Dendritic cell treated with granulocyte-macrophage colony-stimulating factor and Interleukin-4, amounts not matched to agents 40 ng/mL and 50 ng/mL, for 4 days (primary cell): ENCODE data around the gene TPST1.
"Not testable (repeated sequence)": the region's sequence is repeated elsewhere in the genome, so short reads cannot be mapped to it uniquely, and the experiment has no call there.

ENCODE experiments used
- H3K27ac Mint-ChIP-seq: one replicate; pipeline ENCODE4 v1.8.0; 2022; ENCODE audit warnings: mild to moderate bottlenecking, mixed read lengths
- H3K27me3 Mint-ChIP-seq: one replicate; pipeline ENCODE4 v1.8.0; 2022; ENCODE audit warnings: mild to moderate bottlenecking, mixed read lengths
- H3K36me3 Mint-ChIP-seq: one replicate; pipeline ENCODE4 v1.8.0; 2022; ENCODE audit warnings: low read depth, mixed read lengths
- H3K4me1 Mint-ChIP-seq: one replicate; pipeline ENCODE4 v1.8.0; 2022; ENCODE audit warnings: low read depth, mixed read lengths
- H3K4me3 Mint-ChIP-seq: one replicate; pipeline ENCODE4 v1.8.0; 2022; ENCODE audit warnings: mild to moderate bottlenecking, moderate library complexity, mixed read lengths
- H3K9me3 Mint-ChIP-seq: one replicate; pipeline ENCODE4 v1.8.0; 2022; ENCODE audit warnings: mixed read lengths
- intact Hi-C: fragments of 100-400 bp; cut with micrococcal nuclease; formaldehyde crosslinking; loops from one replicate; pipeline ENCODE4 v1.15.0; 2022

The TPST1 gene

GRCh38 chr7:66362136-66362535 is 157.0 kb downstream of the TPST1 start:
- H3K27me3 Mint-ChIP-seq = no peaks in the 10 kb centered on the region
- H3K9me3 Mint-ChIP-seq = no peaks in the 10 kb centered on the region
- H3K27ac Mint-ChIP-seq = no peak overlapping the region
- H3K36me3 Mint-ChIP-seq = no peaks in the 10 kb centered on the region
- intact Hi-C loops = no loop called here
- no peak overlapping the region for H3K4me3 Mint-ChIP-seq
- H3K4me1 Mint-ChIP-seq = peaks cover 6% of the 10 kb centered on the region

DNA sequence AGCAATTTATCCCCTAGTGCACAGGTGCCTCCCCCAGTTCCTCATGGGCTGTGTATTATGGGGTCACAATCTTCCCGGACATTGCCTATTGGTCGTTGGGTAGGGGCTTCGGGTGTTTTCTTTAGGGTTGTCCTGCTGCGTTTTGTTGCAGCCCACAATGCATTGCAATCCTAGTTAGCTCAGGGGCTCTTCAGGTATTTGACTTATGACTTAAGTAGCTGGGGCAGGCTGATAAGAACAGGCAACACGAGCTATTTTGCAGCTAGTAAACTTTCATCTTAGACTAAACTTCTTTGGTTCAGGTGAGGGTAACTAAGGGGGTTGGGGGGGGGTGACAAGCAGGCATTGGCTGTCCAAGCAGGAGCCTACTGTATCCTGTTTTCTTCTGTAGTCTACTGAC is 158.5 kb downstream of the TPST1 start:
- H3K27me3 Mint-ChIP-seq = no peaks in the 10 kb centered on the region
- no peaks in the 10 kb centered on the region for H3K9me3 Mint-ChIP-seq
- intact Hi-C loops = no loop called here
- H3K4me3 Mint-ChIP-seq = no peak overlapping the region
- peaks cover 6% of the 10 kb centered on the region for H3K4me1 Mint-ChIP-seq
- no peak overlapping the region for H3K27ac Mint-ChIP-seq
- no peaks in the 10 kb centered on the region for H3K36me3 Mint-ChIP-seq

- intact Hi-C loops, H3K4me3 Mint-ChIP-seq, H3K36me3 Mint-ChIP-seq, H3K27me3 Mint-ChIP-seq, H3K4me1 Mint-ChIP-seq, H3K9me3 Mint-ChIP-seq, H3K27ac Mint-ChIP-seq: not testable (repeated sequence)
These were observed 159.9 kb downstream of the TPST1 start for GRCh38 chr7:66365031-66365430.

DNA sequence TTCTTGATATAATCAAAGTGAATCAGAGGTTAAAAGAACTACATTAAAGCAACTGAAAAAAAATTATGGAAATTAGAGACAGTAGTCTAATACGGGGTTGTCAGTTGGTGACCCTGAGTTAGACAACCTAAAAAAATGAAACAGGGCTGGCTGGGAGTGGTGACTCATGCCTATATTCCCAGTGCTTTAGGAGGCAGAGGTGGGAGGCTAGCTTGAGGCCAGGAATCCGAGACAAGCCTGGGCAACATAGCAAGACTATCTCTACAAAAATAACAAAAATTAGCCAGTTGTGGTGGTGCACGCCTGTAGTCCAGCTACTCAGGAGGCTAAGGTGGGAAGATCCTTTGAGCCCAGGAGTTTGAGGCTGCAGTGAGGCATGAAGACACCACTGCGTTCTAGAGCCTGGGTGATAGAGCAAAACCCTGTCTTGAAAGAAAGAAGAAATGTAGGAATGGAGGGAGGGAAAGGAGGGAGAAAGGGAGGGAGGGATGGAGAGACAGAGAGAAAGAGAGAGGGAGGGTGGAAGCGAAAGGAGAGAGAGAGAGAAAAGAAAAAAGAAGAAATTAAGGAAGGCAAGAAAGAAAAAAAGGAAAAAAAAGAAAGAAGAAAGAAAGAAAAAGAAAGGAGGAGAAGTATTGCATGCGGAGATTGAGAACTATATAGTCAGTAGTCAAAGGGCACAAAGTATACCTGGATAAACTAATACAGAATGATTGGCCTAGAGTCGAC is 166.1 kb downstream of the TPST1 start:
- no peaks in the 10 kb centered on the region for H3K4me1 Mint-ChIP-seq
- H3K27me3 Mint-ChIP-seq = no peaks in the 10 kb centered on the region
- no peak overlapping the region for H3K4me3 Mint-ChIP-seq
- peaks cover 3% of the 10 kb centered on the region for H3K36me3 Mint-ChIP-seq
- intact Hi-C loops = no loop called here
- no peak overlapping the region for H3K27ac Mint-ChIP-seq
- no peaks in the 10 kb centered on the region for H3K9me3 Mint-ChIP-seq

DNA sequence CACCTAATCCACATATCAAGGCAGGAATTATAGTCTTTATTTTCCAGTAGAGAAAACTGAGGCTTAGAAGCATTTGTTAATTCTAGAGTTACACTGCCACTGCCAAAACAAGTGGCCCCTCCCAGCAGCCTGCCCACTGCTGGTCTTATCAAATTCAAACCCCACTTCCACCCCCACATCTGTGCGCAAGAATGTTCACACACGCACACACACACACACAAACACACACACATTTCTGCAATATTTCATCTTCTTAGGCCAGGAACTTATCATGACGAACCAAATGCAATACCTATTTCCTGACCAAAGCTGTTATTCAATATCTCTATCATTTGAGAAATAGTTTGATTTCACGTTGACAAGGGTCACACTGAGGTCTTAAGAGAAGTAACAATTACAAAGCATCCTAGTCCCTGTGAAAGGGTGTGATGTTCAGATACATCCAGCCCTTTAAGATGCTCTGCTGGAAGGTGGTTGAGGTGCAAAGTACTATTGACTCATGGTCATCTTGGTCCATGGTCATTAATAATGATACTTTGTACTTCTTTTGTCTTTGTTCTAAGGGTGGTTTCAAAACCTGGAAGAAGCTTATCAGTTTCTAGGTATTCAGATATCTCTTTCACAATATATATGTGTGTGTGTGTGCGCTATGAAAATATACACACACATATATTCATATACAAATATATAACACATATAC is 169.2 kb downstream of the TPST1 start:
- H3K4me3 Mint-ChIP-seq, H3K36me3 Mint-ChIP-seq, H3K27me3 Mint-ChIP-seq, H3K27ac Mint-ChIP-seq, intact Hi-C loops, H3K4me1 Mint-ChIP-seq, H3K9me3 Mint-ChIP-seq: not testable (repeated sequence)

GRCh38 chr7:66376264-66376945 is 171.3 kb downstream of the TPST1 start:
- intact Hi-C loops = no loop called here
- H3K4me3 Mint-ChIP-seq = no peak overlapping the region
- H3K9me3 Mint-ChIP-seq = peaks cover 11% of the 10 kb centered on the region
- H3K4me1 Mint-ChIP-seq = no peaks in the 10 kb centered on the region
- H3K36me3 Mint-ChIP-seq = peaks cover 17% of the 10 kb centered on the region
- H3K27me3 Mint-ChIP-seq = no peaks in the 10 kb centered on the region
- H3K27ac Mint-ChIP-seq = no peak overlapping the region

DNA sequence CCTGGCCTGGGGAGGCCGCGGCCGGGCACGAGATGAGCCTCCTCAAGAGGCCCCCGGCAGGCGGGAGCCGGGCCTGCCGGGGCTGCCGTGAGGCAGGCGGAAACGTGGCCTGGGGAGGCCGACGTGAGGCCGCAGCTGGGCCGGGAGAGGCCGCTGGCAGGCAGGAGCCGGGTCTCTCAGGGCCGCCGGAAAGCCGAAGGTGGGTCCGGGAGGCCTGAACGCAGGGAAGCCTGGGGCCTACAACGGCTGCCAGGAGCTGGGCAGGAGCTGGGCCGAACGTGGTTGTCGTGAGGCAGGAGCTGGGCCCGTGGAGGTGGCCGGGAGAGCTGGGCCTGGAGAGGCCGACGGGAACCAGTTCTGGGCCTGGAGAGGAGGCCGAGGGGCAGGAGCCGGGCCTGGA is 171.9 kb downstream of the TPST1 start:
- intact Hi-C loops = no loop called here
- peaks cover 11% of the 10 kb centered on the region for H3K9me3 Mint-ChIP-seq
- H3K4me3 Mint-ChIP-seq = no peak overlapping the region
- no peaks in the 10 kb centered on the region for H3K4me1 Mint-ChIP-seq
- no peak overlapping the region for H3K27ac Mint-ChIP-seq
- H3K36me3 Mint-ChIP-seq = peaks cover 17% of the 10 kb centered on the region
- H3K27me3 Mint-ChIP-seq = no peaks in the 10 kb centered on the region

- peaks cover 5% of the 10 kb centered on the region for H3K4me1 Mint-ChIP-seq
- H3K9me3 Mint-ChIP-seq = peaks cover 11% of the 10 kb centered on the region
- H3K36me3 Mint-ChIP-seq = peaks cover 17% of the 10 kb centered on the region
- no peaks in the 10 kb centered on the region for H3K27me3 Mint-ChIP-seq
- intact Hi-C loops = no loop called here
- no peak overlapping the region for H3K27ac Mint-ChIP-seq
- no peak overlapping the region for H3K4me3 Mint-ChIP-seq
These were observed 172.6 kb downstream of the TPST1 start for GRCh38 chr7:66377714-66378113.

GRCh38 chr7:66379542-66380160 is 174.5 kb downstream of the TPST1 start:
- H3K36me3 Mint-ChIP-seq = peaks cover 17% of the 10 kb centered on the region

GRCh38 chr7:66380272-66380888 is 175.2 kb downstream of the TPST1 start:
- intact Hi-C loops = no loop called here
- peaks cover 11% of the 10 kb centered on the region for H3K9me3 Mint-ChIP-seq
- no peak overlapping the region for H3K4me3 Mint-ChIP-seq
- no peak overlapping the region for H3K27ac Mint-ChIP-seq
- no peaks in the 10 kb centered on the region for H3K27me3 Mint-ChIP-seq
- H3K36me3 Mint-ChIP-seq = peaks cover 17% of the 10 kb centered on the region
- peaks cover 8% of the 10 kb centered on the region for H3K4me1 Mint-ChIP-seq

More at GRCh38 chr7:66379542-66380160, 174.5 kb downstream of the TPST1 start:
- no peak overlapping the region for H3K27ac Mint-ChIP-seq
- H3K4me3 Mint-ChIP-seq = no peak overlapping the region
- H3K27me3 Mint-ChIP-seq = no peaks in the 10 kb centered on the region
- peaks cover 11% of the 10 kb centered on the region for H3K9me3 Mint-ChIP-seq
- peaks cover 5% of the 10 kb centered on the region for H3K4me1 Mint-ChIP-seq
- intact Hi-C loops = no loop called here

DNA sequence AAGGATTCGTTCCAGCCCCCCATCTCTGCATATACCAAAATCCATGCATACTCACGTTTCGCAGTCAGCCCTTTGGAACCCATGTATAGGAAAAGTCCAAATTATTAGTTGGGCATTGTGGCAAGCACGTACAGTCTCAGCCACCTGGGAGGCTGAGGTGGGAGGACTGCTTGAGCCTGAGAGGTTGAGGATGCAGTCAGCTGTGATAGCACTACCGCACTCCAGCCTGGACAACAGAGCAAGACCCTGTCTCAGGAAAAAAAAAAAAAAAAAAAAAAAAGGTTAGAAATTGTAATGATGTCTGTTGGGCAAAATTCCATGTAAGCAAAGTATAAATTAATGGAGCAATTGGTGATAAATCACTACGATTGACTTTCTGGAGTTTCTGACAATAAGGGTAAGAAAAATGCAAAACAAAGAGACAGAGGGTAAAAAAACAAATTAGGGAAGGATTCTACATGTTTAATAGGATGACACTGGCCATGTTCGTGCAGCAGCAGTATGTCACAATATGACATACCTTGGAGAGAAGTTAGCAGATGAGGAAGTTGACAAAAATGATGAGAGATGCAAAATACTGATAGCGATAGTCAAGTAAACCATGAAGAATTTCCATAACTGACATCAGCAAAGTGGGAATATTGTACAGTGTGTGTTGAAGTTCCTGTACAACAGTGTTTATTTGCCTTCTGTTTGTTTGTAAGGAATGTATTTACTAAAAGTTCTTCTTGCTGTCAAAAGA is 177.2 kb downstream of the TPST1 start:
- intact Hi-C loops, H3K4me3 Mint-ChIP-seq, H3K4me1 Mint-ChIP-seq, H3K27me3 Mint-ChIP-seq, H3K27ac Mint-ChIP-seq: not testable (repeated sequence)
- peaks cover 11% of the 10 kb centered on the region for H3K36me3 Mint-ChIP-seq
- peaks cover 11% of the 10 kb centered on the region for H3K9me3 Mint-ChIP-seq

- H3K4me3 Mint-ChIP-seq, intact Hi-C loops, H3K27ac Mint-ChIP-seq, H3K36me3 Mint-ChIP-seq, H3K27me3 Mint-ChIP-seq, H3K9me3 Mint-ChIP-seq, H3K4me1 Mint-ChIP-seq: not testable (repeated sequence)
These were observed 180.2 kb downstream of the TPST1 start for GRCh38 chr7:66385191-66385905.

DNA sequence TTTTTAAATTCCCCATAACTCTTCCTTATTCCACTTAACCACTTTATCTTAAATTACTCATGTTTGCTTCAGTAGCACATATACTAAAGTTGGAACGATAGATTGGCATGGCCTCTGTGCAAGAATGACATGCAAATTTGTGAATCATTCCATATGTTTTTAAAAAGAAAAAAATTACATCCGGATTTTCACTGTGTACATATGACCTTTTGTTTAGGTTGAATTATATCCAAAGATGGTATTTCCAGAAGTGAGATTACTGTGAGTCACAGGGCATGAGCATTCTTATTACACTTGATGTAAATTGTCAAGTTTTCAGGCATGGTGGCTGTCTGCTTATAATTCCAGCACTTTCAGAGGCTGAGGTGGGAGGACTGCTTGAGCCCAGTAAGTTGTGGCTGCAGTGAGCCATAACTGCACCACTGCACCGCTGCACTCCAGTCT is 190.0 kb downstream of the TPST1 start:
- H3K27me3 Mint-ChIP-seq, H3K4me1 Mint-ChIP-seq, intact Hi-C loops, H3K27ac Mint-ChIP-seq, H3K4me3 Mint-ChIP-seq, H3K36me3 Mint-ChIP-seq, H3K9me3 Mint-ChIP-seq: not testable (repeated sequence)
